Karpas-422 (cell line): Measurements from ENCODE around the gene TNFRSF19. TPM values are rescaled to one million over a fixed set of nuclear protein-coding genes. Genes with fewer than 3 reads are reported as not detected.

Experiments used
- DNase-seq: peaks from one replicate; pipeline ENCODE4 v3.0.0-alpha.2; 2015
- H2AFZ ChIP-seq: fragments of 200-600 bp; sonication (generic); 2 replicates; pipeline ENCODE4 v1.6.1; 2014; ENCODE audit warnings: antibody characterized with exemption, low read length, mixed read lengths
- H3K27ac ChIP-seq: fragments of 200-600 bp; sonication (generic); 2 replicates; pipeline ENCODE4 v1.5.1; 2014; ENCODE audit warnings: mild to moderate bottlenecking, low read length, moderate library complexity
- H3K27me3 ChIP-seq: fragments of 200-600 bp; sonication (generic); 2 replicates; pipeline ENCODE4 v1.6.1; 2014; ENCODE audit warnings: low read length, mixed read lengths
- H3K36me3 ChIP-seq: fragments of 200-600 bp; sonication (generic); 2 replicates; pipeline ENCODE4 v1.6.1; 2014; ENCODE audit warnings: low read length, mixed read lengths; ENCODE audit not compliant: insufficient read depth
- H3K4me1 ChIP-seq: fragments of 200-600 bp; sonication (generic); 2 replicates; pipeline ENCODE4 v1.6.1; 2014; ENCODE audit warnings: mild to moderate bottlenecking, low read length, mixed read lengths
- H3K4me2 ChIP-seq: fragments of 200-600 bp; sonication (generic); 2 replicates; pipeline ENCODE4 v1.6.1; 2014; ENCODE audit warnings: low read length, low read depth, mild to moderate bottlenecking; ENCODE audit not compliant: poor library complexity, severe bottlenecking
- H3K4me3 ChIP-seq: fragments of 200-600 bp; sonication (generic); 2 replicates; pipeline ENCODE4 v1.5.1; 2014; ENCODE audit warnings: mild to moderate bottlenecking, antibody characterized with exemption, low read length, mixed read lengths
- H3K79me2 ChIP-seq: fragments of 200-600 bp; sonication (generic); 2 replicates; pipeline ENCODE4 v1.6.1; 2014; ENCODE audit warnings: mild to moderate bottlenecking, low read length, mixed read lengths
- H3K9ac ChIP-seq: fragments of 200-600 bp; sonication (generic); 2 replicates; pipeline ENCODE4 v1.6.0; 2014; ENCODE audit warnings: low read length
- H3K9me2 ChIP-seq: fragments of 200-600 bp; sonication (generic), shearing (Covaris generic); replicated peaks from 2 replicates; pipeline ENCODE4 v1.6.0; 2014; ENCODE audit warnings: mild to moderate bottlenecking, low read length, moderate library complexity; ENCODE audit not compliant: insufficient read depth
- H3K9me3 ChIP-seq: fragments of 300-700, 200-600 bp; sonication (generic); 2 replicates; pipeline ENCODE4 v1.6.1; 2014; ENCODE audit warnings: low read length, mixed read lengths
- H4K20me1 ChIP-seq: fragments of 200-600 bp; sonication (generic); 2 replicates; pipeline ENCODE4 v1.6.1; 2014; ENCODE audit warnings: mild to moderate bottlenecking, antibody characterized with exemption, low read length, low read depth; ENCODE audit not compliant: insufficient read depth
- total RNA-seq: library from RNA; depleted of rRNA; stranded (reverse); fragments of >200 nt; shearing (Covaris generic); gene quantifications from 2 replicates; pipeline ENCODE4 v1.2.3, GENCODE V29; 2014; ENCODE audit warnings: low replicate concordance

The TNFRSF19 gene
- total RNA-seq, 1 experiment from 2014 or later, result not detected

GRCh38 chr13:23558675-23559536, 11.3 kb upstream of the TNFRSF19 start:
- no peaks in the 10 kb centered on the region for H3K9me3 ChIP-seq
- H3K27me3 ChIP-seq, result no peaks in the 10 kb centered on the region
- H3K4me1 ChIP-seq, result no peaks in the 10 kb centered on the region
- H3K4me2 ChIP-seq, result no peak overlapping the region
- no peaks in the 10 kb centered on the region for H3K36me3 ChIP-seq
- DNase-seq, result no peak
- H3K9me2 ChIP-seq, result no peaks in the 10 kb centered on the region
- H4K20me1 ChIP-seq, result no peaks in the 10 kb centered on the region
- no peaks in the 10 kb centered on the region for H3K79me2 ChIP-seq
- no peak overlapping the region for H3K27ac ChIP-seq
- no peak overlapping the region for H3K4me3 ChIP-seq
- no peak overlapping the region for H2AFZ ChIP-seq
- no peak overlapping the region for H3K9ac ChIP-seq

GRCh38 chr13:23560571-23561089, 9.6 kb upstream of the TNFRSF19 start:
- no peak overlapping the region for H3K4me3 ChIP-seq
- H3K27me3 ChIP-seq, result no peaks in the 10 kb centered on the region
- no peaks in the 10 kb centered on the region for H3K9me3 ChIP-seq
- H3K27ac ChIP-seq, result no peak overlapping the region
- H3K4me2 ChIP-seq, result no peak overlapping the region
- no peaks in the 10 kb centered on the region for H4K20me1 ChIP-seq
- no peaks in the 10 kb centered on the region for H3K79me2 ChIP-seq
- H3K36me3 ChIP-seq, result no peaks in the 10 kb centered on the region
- no peaks in the 10 kb centered on the region for H3K4me1 ChIP-seq
- no peak overlapping the region for H3K9ac ChIP-seq
- no peaks in the 10 kb centered on the region for H3K9me2 ChIP-seq
- no peak for DNase-seq
- no peak overlapping the region for H2AFZ ChIP-seq

GRCh38 chr13:23561261-23561660, 9.0 kb upstream of the TNFRSF19 start:
- H3K79me2 ChIP-seq, result no peaks in the 10 kb centered on the region
- H2AFZ ChIP-seq, result no peak overlapping the region
- H3K4me1 ChIP-seq, result no peaks in the 10 kb centered on the region
- no peaks in the 10 kb centered on the region for H3K9me2 ChIP-seq
- no peak overlapping the region for H3K9ac ChIP-seq
- H3K27ac ChIP-seq, result no peak overlapping the region
- no peaks in the 10 kb centered on the region for H3K9me3 ChIP-seq
- no peak overlapping the region for H3K4me2 ChIP-seq
- DNase-seq, result no peak
- no peaks in the 10 kb centered on the region for H4K20me1 ChIP-seq
- H3K36me3 ChIP-seq, result no peaks in the 10 kb centered on the region
- no peak overlapping the region for H3K4me3 ChIP-seq
- H3K27me3 ChIP-seq, result no peaks in the 10 kb centered on the region

- no peaks in the 10 kb centered on the region for H4K20me1 ChIP-seq
- no peak overlapping the region for H3K9ac ChIP-seq
- H3K36me3 ChIP-seq, result no peaks in the 10 kb centered on the region
- no peaks in the 10 kb centered on the region for H3K79me2 ChIP-seq
- no peaks in the 10 kb centered on the region for H3K9me3 ChIP-seq
- no peak overlapping the region for H2AFZ ChIP-seq
- no peak overlapping the region for H3K4me2 ChIP-seq
- no peak overlapping the region for H3K27ac ChIP-seq
- no peaks in the 10 kb centered on the region for H3K27me3 ChIP-seq
- no peak for DNase-seq
- H3K4me3 ChIP-seq, result no peak overlapping the region
- no peaks in the 10 kb centered on the region for H3K9me2 ChIP-seq
- no peaks in the 10 kb centered on the region for H3K4me1 ChIP-seq
Observed at GRCh38 chr13:23563085-23563845, 6.9 kb upstream of the TNFRSF19 start.

- DNase-seq, result no peak
- H3K4me2 ChIP-seq, result no peak overlapping the region
- no peaks in the 10 kb centered on the region for H3K9me2 ChIP-seq
- no peak overlapping the region for H2AFZ ChIP-seq
- no peaks in the 10 kb centered on the region for H4K20me1 ChIP-seq
- H3K4me1 ChIP-seq, result no peaks in the 10 kb centered on the region
- no peaks in the 10 kb centered on the region for H3K79me2 ChIP-seq
- no peaks in the 10 kb centered on the region for H3K9me3 ChIP-seq
- H3K27ac ChIP-seq, result no peak overlapping the region
- no peaks in the 10 kb centered on the region; the same call in 1 of the 2 replicates for H3K27me3 ChIP-seq
- H3K36me3 ChIP-seq, result no peaks in the 10 kb centered on the region
- no peak overlapping the region for H3K9ac ChIP-seq
- no peak overlapping the region for H3K4me3 ChIP-seq
Observed at GRCh38 chr13:23567906-23568460, 2.2 kb upstream of the TNFRSF19 start.

GRCh38 chr13:23570921-23571315, 706 bp downstream of the TNFRSF19 start:
- H3K4me3 ChIP-seq, result no peak overlapping the region
- no peak overlapping the region for H2AFZ ChIP-seq
- H3K27me3 ChIP-seq, result no peaks in the 10 kb centered on the region; the same call in 1 of the 2 replicates
- no peaks in the 10 kb centered on the region for H3K9me3 ChIP-seq
- no peak for DNase-seq
- no peak overlapping the region for H3K27ac ChIP-seq
- H3K4me2 ChIP-seq, result no peak overlapping the region
- H3K79me2 ChIP-seq, result no peaks in the 10 kb centered on the region
- H3K9me2 ChIP-seq, result no peaks in the 10 kb centered on the region
- H3K36me3 ChIP-seq, result no peaks in the 10 kb centered on the region
- no peaks in the 10 kb centered on the region for H4K20me1 ChIP-seq
- no peaks in the 10 kb centered on the region for H3K4me1 ChIP-seq
- H3K9ac ChIP-seq, result no peak overlapping the region

GRCh38 chr13:23571431-23571830, 1.2 kb downstream of the TNFRSF19 start:
- no peak overlapping the region for H3K9ac ChIP-seq
- no peak overlapping the region for H3K4me3 ChIP-seq
- no peak overlapping the region for H2AFZ ChIP-seq
- no peaks in the 10 kb centered on the region for H3K9me2 ChIP-seq
- no peak for DNase-seq
- H3K36me3 ChIP-seq, result no peaks in the 10 kb centered on the region
- H3K27ac ChIP-seq, result no peak overlapping the region
- no peaks in the 10 kb centered on the region for H3K4me1 ChIP-seq
- no peaks in the 10 kb centered on the region; the same call in 1 of the 2 replicates for H3K27me3 ChIP-seq
- no peaks in the 10 kb centered on the region for H4K20me1 ChIP-seq
- no peaks in the 10 kb centered on the region for H3K9me3 ChIP-seq
- H3K4me2 ChIP-seq, result no peak overlapping the region
- no peaks in the 10 kb centered on the region for H3K79me2 ChIP-seq

- Histone ChIP-seq H3K9me2 (no peaks in the 10 kb centered on the region), H3K27ac (no peak overlapping the region), H3K9me3 (no peaks in the 10 kb centered on the region), H3K4me3 (no peak overlapping the region), H3K9ac (no peak overlapping the region), H3K4me2 (no peak overlapping the region), H3K36me3 (no peaks in the 10 kb centered on the region), H3K4me1 (no peaks in the 10 kb centered on the region), H2AFZ (no peak overlapping the region), H4K20me1 (no peaks in the 10 kb centered on the region), H3K79me2 (no peaks in the 10 kb centered on the region), H3K27me3 (no peaks in the 10 kb centered on the region; the same call in 1 of the 2 replicates)
- DNase-seq, result no peak
Observed at GRCh38 chr13:23572836-23573235, 2.6 kb downstream of the TNFRSF19 start.
